ENCODE results near the gene MCM10. TPM values are rescaled to one million over a fixed set of nuclear protein-coding genes. Genes with fewer than 3 reads are reported as not detected.
A peak's percentile ranks its signal among the peaks of the same experiment; 100 is the strongest.

The MCM10 gene
- total and polyA plus RNA-seq, 2 donors from 2014 or later = 0.50 TPM; not detected in 1

GRCh38 chr10:13121500-13121854 is 39.9 kb upstream of the MCM10 start:
- H3K9ac ChIP-seq (ENCODE audit: low read length in 3 of 3) = no peak overlapping the region
- peaks cover 0 to 62% (median 41%) of the 10 kb centered on the region in 3 donors for H3K36me3 ChIP-seq (ENCODE audit: control insufficient read depth in 2 of 3, insufficient read depth in 3 of 3, low read length in 3 of 3)
- no peak for DNase-seq
- TF ChIP-seq, protein P1, sequence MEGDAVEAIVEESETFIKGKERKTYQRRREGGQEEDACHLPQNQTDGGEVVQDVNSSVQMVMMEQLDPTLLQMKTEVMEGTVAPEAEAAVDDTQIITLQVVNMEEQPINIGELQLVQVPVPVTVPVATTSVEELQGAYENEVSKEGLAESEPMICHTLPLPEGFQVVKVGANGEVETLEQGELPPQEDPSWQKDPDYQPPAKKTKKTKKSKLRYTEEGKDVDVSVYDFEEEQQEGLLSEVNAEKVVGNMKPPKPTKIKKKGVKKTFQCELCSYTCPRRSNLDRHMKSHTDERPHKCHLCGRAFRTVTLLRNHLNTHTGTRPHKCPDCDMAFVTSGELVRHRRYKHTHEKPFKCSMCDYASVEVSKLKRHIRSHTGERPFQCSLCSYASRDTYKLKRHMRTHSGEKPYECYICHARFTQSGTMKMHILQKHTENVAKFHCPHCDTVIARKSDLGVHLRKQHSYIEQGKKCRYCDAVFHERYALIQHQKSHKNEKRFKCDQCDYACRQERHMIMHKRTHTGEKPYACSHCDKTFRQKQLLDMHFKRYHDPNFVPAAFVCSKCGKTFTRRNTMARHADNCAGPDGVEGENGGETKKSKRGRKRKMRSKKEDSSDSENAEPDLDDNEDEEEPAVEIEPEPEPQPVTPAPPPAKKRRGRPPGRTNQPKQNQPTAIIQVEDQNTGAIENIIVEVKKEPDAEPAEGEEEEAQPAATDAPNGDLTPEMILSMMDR (IDR thresholded peaks at IDR 0.05; ENCODE audit: borderline replicate concordance, extremely low read depth, insufficient read depth) = no peak
- no peak overlapping the region for H3K4me3 ChIP-seq (ENCODE audit: low read length in 3 of 3)
- no peak for FAIRE-seq
- no peaks in the 10 kb centered on the region for H3K4me1 ChIP-seq (ENCODE audit: control insufficient read depth in 2 of 3, insufficient read depth in 2 of 3, low read depth in 1 of 3, low read length in 3 of 3)
- no peaks in the 10 kb centered on the region for H3K9me3 ChIP-seq (ENCODE audit: control insufficient read depth in 2 of 3, insufficient read depth in 1 of 3, low read length in 3 of 3)
- intact Hi-C loops (cut with DNase I) = no loop called here
- no peaks in the 10 kb centered on the region for H3K27me3 ChIP-seq (ENCODE audit: control insufficient read depth, insufficient read depth, low read length)
- H3K27ac ChIP-seq (ENCODE audit: low read depth in 2 of 2, low read length in 2 of 2) = no peak overlapping the region

DNA sequence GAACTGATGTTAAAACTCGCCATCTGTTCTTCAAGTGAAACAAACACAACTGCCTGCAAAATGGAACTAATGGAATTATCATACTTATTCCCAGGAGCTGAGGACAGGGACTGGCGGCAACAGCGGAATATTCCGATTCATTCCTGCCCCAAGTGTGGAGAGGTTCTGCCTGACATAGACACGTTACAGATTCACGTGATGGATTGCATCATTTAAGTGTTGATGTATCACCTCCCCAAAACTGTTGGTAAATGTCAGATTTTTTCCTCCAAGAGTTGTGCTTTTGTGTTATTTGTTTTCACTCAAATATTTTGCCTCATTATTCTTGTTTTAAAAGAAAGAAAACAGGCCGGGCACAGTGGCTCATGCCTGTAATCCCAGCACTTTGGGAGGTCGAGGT is 24.7 kb upstream of the MCM10 start:
- DNase-seq = no peak
- TF ChIP-seq, protein P1 (IDR thresholded peaks at IDR 0.05; ENCODE audit: borderline replicate concordance, extremely low read depth, insufficient read depth) = no peak
- intact Hi-C loops (cut with DNase I) = no loop called here

GRCh38 chr10:13139150-13139549 is 22.2 kb upstream of the MCM10 start:
- intact Hi-C loops (cut with DNase I) = no loop called here
- TF ChIP-seq, protein P1 (IDR thresholded peaks at IDR 0.05; ENCODE audit: borderline replicate concordance, extremely low read depth, insufficient read depth) = no peak
- no peak overlapping the region for H3K4me3 ChIP-seq (ENCODE audit: low read length in 3 of 3)
- H3K4me1 ChIP-seq (ENCODE audit: control insufficient read depth in 2 of 3, insufficient read depth in 2 of 3, low read depth in 1 of 3, low read length in 3 of 3) = no peaks in the 10 kb centered on the region
- DNase-seq (peak in 1 of 5 donors; percentile 19), FAIRE-seq (no peak)
- no peak overlapping the region for H3K9ac ChIP-seq (ENCODE audit: low read length in 3 of 3)
- no peaks in the 10 kb centered on the region for H3K27me3 ChIP-seq (ENCODE audit: control insufficient read depth, insufficient read depth, low read length)
- H3K27ac ChIP-seq (ENCODE audit: low read depth in 2 of 2, low read length in 2 of 2) = no peak overlapping the region
- H3K9me3 ChIP-seq (ENCODE audit: control insufficient read depth in 2 of 3, insufficient read depth in 1 of 3, low read length in 3 of 3) = no peaks in the 10 kb centered on the region
- peaks cover 0 to 56% (median 23%) of the 10 kb centered on the region in 3 donors for H3K36me3 ChIP-seq (ENCODE audit: control insufficient read depth in 2 of 3, insufficient read depth in 3 of 3, low read length in 3 of 3)

More for the DNA sequence above, 24.7 kb upstream of the MCM10 start:
- no peak for FAIRE-seq
- Histone ChIP-seq H3K4me1 (ENCODE audit: control insufficient read depth in 2 of 3, insufficient read depth in 2 of 3, low read depth in 1 of 3, low read length in 3 of 3) (no peaks in the 10 kb centered on the region), H3K9ac (ENCODE audit: low read length in 3 of 3) (no peak overlapping the region), H3K9me3 (ENCODE audit: control insufficient read depth in 2 of 3, insufficient read depth in 1 of 3, low read length in 3 of 3) (no peaks in the 10 kb centered on the region), H3K36me3 (ENCODE audit: control insufficient read depth in 2 of 3, insufficient read depth in 3 of 3, low read length in 3 of 3) (peaks cover 0 to 69% (median 34%) of the 10 kb centered on the region in 3 donors), H3K27ac (ENCODE audit: low read depth in 2 of 2, low read length in 2 of 2) (no peak overlapping the region), H3K4me3 (ENCODE audit: low read length in 3 of 3) (no peak overlapping the region), H3K27me3 (ENCODE audit: control insufficient read depth, insufficient read depth, low read length) (no peaks in the 10 kb centered on the region)

DNA sequence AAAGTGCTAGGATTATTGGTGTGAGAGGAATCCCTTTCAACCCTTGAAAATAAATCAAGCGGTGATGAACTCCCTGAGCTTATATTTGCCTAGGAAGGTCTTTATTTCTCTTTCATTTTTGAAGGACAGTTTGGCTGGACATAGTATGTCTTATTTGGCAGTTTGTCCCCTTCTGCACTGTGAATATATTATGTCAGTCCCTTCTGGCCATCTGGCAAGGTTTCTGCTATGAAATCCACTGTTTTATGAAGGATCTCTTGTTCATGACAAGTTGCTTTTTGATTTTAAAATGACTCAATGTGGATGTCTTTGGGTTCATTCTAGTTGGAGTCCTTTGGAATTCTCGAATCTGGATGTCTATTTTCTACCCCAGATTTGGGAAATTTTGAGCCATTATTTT is 21.7 kb upstream of the MCM10 start:
- FAIRE-seq (no peak), DNase-seq (no peak)
- Histone ChIP-seq H3K9me3 (ENCODE audit: control insufficient read depth in 2 of 3, insufficient read depth in 1 of 3, low read length in 3 of 3) (no peaks in the 10 kb centered on the region), H3K27me3 (ENCODE audit: control insufficient read depth, insufficient read depth, low read length) (no peaks in the 10 kb centered on the region), H3K4me3 (ENCODE audit: low read length in 3 of 3) (no peak overlapping the region), H3K9ac (ENCODE audit: low read length in 3 of 3) (no peak overlapping the region), H3K27ac (ENCODE audit: low read depth in 2 of 2, low read length in 2 of 2) (no peak overlapping the region), H3K36me3 (ENCODE audit: control insufficient read depth in 2 of 3, insufficient read depth in 3 of 3, low read length in 3 of 3) (peaks cover 0 to 55% (median 22%) of the 10 kb centered on the region in 3 donors), H3K4me1 (ENCODE audit: control insufficient read depth in 2 of 3, insufficient read depth in 2 of 3, low read depth in 1 of 3, low read length in 3 of 3) (no peaks in the 10 kb centered on the region)
- TF ChIP-seq, protein P1 (IDR thresholded peaks at IDR 0.05; ENCODE audit: borderline replicate concordance, extremely low read depth, insufficient read depth) = no peak
- intact Hi-C loops (cut with DNase I) = no loop called here
